Brain microvascular endothelial cell (primary cell): ENCODE data around the gene ITIH1.

Experiments
- DNase-seq: peaks from one replicate; pipeline ENCODE4 v3.0.0-alpha.2; 2020
- H3K27ac ChIP-seq: fragments of 250-450 bp; sonication (Bioruptor Pico); 2 replicates; pipeline ENCODE4 v1.5.1; 2020; ENCODE audit warnings: mild to moderate bottlenecking, moderate library complexity
- H3K27me3 ChIP-seq: fragments of 250-450 bp; sonication (Bioruptor Pico); replicated peaks from 2 replicates; pipeline ENCODE4 v1.5.1; 2020; ENCODE audit warnings: mild to moderate bottlenecking
- H3K36me3 ChIP-seq: fragments of 250-450 bp; sonication (Bioruptor Pico); replicated peaks from 2 replicates; pipeline ENCODE4 v1.5.1; 2020; ENCODE audit warnings: mild to moderate bottlenecking
- H3K4me3 ChIP-seq: 2 replicates; pipeline ENCODE4 v1.5.1; 2011; ENCODE audit warnings: low read depth, mild to moderate bottlenecking, control low read depth, low read length, moderate library complexity
- in situ Hi-C: cut with HindIII; loops from 2 replicates; pipeline ENCODE4 v1.10.0; 2017; ENCODE audit warnings: low sequenced_read_pairs, low pct_ligation_motif_present
- TF ChIP-seq, protein P1 (sequence below): IDR thresholded peaks from 2 replicates; pipeline ENCODE4 v1.5.1; 2011; ENCODE audit warnings: low read depth, mild to moderate bottlenecking, moderate library complexity, low read length, control low read depth, inconsistent platforms; ENCODE audit errors: missing control alignments

The ITIH1 gene

DNA sequence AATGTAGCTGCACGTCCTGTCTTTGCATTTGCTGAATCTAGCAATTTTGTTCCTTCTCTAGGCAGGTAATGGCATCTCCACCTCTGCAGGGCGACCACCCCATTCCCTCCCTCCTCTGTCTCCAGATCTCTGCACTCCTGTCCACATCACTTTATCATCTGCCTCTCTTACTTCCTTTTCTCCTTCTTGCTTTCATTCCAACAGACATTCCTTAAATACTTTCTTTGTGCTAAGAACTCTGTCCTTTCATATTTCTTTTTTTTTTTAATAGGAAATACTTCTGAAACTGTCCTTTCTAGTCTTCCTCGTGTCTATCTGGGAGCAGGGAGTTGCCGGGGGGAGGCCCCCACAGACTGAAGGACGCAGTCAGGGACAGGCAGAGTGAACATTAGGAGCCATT lies 24.4 kb downstream of the ITIH1 start:
- DNase-seq: no peak
- TF ChIP-seq, protein P1, sequence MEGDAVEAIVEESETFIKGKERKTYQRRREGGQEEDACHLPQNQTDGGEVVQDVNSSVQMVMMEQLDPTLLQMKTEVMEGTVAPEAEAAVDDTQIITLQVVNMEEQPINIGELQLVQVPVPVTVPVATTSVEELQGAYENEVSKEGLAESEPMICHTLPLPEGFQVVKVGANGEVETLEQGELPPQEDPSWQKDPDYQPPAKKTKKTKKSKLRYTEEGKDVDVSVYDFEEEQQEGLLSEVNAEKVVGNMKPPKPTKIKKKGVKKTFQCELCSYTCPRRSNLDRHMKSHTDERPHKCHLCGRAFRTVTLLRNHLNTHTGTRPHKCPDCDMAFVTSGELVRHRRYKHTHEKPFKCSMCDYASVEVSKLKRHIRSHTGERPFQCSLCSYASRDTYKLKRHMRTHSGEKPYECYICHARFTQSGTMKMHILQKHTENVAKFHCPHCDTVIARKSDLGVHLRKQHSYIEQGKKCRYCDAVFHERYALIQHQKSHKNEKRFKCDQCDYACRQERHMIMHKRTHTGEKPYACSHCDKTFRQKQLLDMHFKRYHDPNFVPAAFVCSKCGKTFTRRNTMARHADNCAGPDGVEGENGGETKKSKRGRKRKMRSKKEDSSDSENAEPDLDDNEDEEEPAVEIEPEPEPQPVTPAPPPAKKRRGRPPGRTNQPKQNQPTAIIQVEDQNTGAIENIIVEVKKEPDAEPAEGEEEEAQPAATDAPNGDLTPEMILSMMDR: no peak
- H3K4me3 ChIP-seq: no peak overlapping the region
- no peaks in the 10 kb centered on the region for H3K36me3 ChIP-seq
- in situ Hi-C loops: no loop called here
- no peaks in the 10 kb centered on the region for H3K27me3 ChIP-seq
- H3K27ac ChIP-seq: no peak overlapping the region

DNA sequence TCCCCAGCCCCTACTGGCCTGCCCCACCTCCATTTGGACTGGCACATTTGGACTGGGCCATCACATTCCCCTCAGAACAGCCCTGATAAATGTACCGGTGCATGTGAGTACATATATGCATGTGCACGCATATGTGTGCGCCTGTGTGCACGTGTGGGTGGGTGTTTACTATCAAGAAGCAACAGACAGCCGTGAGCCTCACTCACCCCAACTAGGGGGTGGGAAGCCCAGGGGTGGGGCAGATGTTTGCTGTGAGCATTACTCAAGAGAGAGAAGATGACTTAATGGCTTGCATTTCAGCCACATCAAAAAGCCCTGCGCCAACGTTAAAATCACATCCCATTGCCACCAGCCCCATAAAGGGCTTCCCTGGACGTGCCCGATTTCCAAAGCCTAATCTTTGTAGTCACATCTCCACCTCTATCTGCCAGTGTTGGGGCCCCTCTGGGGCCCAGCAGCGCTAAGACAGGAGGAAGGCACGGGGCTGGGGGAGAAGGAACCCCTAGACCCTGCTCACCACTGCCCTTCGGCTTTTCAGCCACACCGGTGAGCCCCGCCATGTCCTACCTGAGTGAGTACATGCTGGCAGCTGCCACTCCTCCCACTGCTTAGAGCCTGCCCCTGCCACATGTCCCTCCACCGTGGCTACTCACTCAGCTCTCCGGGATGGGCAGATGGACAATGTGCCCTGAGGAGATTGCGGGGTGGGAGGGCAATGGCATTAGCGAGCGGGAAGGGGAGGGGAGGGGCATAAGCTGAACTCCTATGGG lies 28.1 kb downstream of the ITIH1 start:
- no peaks in the 10 kb centered on the region for H3K36me3 ChIP-seq
- in situ Hi-C loops: no loop called here
- TF ChIP-seq, protein P1: no peak

DNA sequence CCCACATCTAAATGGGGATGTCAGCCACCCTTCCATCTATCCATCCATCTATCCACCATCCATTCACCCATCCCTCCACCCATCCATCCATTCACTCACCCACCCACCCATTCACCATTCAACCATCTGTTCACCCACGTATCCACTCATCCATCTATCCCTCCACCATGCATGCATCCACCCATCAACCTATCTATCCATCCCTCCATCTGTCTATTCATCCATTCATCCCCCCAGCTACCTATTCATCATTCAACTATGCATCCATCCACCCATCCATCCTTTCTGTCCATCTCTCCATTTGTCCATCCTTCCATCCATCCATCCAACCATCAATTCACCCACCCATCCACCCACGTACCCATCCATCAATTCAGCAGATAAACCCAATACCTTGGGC lies 31.8 kb downstream of the ITIH1 start:
- in situ Hi-C loops: no loop called here
- no peaks in the 10 kb centered on the region for H3K27me3 ChIP-seq
- TF ChIP-seq, protein P1: no peak
- H3K36me3 ChIP-seq: no peaks in the 10 kb centered on the region
- H3K4me3 ChIP-seq: no peak overlapping the region
- H3K27ac ChIP-seq: no peak overlapping the region
- DNase-seq: no peak

More for the DNA sequence above, 28.1 kb downstream of the ITIH1 start:
- Histone ChIP-seq H3K27ac (no peak overlapping the region), H3K27me3 (no peaks in the 10 kb centered on the region), H3K4me3 (no peak overlapping the region)
- DNase-seq: no peak

DNA sequence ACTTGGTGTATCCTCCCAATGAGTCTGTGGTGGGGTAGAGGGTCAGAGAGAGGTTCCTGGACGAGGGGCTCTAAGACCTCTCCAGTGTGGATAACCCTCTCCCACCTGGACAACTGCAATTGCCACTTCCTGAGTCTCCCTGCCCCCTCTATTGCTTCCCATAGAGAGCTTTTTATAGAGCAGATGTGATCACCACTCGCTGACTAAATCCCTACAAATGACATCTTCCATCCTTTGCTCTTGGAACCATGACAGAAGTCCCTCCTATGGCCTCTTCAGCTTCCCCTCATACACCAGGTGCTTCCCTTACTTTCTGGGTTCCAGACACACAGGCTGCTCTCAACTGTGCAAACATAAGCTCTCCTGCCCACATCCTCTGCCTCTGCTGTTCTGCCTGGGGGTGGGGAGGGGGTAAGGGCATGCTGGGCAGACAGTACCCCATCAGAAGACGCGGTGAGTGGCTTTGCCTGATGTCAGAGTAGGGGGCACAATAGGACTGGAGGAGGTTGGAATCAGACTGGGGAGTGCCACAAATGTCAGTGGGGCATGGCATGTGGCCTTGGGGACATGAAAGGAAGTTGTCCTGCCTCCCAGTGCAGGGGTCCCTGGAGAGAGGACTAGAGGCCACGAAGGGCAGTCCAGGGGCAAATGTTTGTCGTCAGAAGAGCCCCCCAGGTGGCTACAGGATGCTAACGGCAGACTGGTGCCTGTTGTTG lies 32.4 kb downstream of the ITIH1 start:
- DNase-seq: no peak
- TF ChIP-seq, protein P1: no peak
- no peak overlapping the region for H3K4me3 ChIP-seq
- H3K27ac ChIP-seq: no peak overlapping the region
- no peaks in the 10 kb centered on the region for H3K36me3 ChIP-seq
- in situ Hi-C loops: no loop called here
- H3K27me3 ChIP-seq: no peaks in the 10 kb centered on the region

DNA sequence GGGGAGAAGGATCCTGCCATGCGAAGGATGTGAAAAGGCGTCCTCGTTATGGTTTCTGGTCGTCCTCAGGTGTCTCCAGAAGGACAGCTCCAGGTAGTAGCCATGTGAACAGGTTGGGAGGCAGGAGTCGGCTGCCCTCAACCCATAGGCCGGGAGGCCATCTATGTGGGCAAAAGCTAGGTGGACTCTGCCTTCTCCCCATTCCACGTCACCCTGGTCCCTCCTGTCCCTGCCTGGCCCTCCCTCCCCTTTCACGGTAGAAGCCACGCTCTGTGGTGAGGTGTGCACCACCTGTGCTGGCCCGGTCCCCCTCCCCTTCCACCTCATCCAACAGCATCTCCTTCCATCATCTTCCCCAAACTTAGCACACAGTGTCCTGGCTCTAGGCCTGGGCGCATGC lies 33.5 kb downstream of the ITIH1 start:
- H3K27ac ChIP-seq: no peak overlapping the region
- H3K4me3 ChIP-seq: no peak overlapping the region
- no peak for DNase-seq
- H3K36me3 ChIP-seq: no peaks in the 10 kb centered on the region
- TF ChIP-seq, protein P1: no peak
- H3K27me3 ChIP-seq: no peaks in the 10 kb centered on the region
- in situ Hi-C loops: no loop called here
